ENCODE data around the gene TEN1.
A peak's percentile ranks its signal among the peaks of the same experiment; 100 is the strongest.

Gene TEN1

DNA sequence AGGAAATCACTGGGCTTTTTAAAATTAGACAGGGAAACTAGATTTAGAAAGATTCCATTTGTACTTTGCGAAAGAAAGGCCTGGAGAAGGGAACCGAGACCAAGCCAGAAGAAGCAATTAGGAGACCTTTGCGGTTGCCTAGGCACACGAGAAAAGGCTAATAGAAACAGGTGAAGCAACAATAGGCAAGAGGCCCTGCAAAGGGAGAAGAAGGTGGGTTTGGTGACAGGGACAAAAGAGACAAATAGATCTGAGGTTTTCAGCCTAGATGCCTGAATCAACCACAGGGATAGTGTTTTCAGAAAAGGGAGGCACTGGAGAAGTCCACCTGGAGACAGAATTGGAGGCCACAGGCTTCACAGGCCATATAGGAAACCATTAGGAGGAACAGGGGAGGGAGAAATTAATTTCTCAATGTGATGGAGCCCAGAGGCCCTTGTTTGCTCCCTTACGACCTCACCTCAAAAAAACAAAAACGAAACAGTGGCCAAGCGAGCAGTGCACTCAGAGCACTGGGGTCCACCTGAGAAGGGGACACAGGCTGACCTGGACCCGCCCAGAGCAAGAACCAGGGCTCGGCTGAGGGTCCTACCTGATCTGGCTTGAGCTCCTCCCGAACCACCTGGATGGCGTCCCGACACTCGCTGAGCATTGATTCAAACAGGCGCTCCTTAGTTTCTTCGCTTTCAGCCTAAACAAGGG is 70.9 kb downstream of the TEN1 start:
- peak overlapping the region; percentile 39 for H3K27ac ChIP-seq
- TF ChIP-seq ZFX (IDR thresholded peaks at IDR 0.05) = no peak
- TF ChIP-seq, protein P1, sequence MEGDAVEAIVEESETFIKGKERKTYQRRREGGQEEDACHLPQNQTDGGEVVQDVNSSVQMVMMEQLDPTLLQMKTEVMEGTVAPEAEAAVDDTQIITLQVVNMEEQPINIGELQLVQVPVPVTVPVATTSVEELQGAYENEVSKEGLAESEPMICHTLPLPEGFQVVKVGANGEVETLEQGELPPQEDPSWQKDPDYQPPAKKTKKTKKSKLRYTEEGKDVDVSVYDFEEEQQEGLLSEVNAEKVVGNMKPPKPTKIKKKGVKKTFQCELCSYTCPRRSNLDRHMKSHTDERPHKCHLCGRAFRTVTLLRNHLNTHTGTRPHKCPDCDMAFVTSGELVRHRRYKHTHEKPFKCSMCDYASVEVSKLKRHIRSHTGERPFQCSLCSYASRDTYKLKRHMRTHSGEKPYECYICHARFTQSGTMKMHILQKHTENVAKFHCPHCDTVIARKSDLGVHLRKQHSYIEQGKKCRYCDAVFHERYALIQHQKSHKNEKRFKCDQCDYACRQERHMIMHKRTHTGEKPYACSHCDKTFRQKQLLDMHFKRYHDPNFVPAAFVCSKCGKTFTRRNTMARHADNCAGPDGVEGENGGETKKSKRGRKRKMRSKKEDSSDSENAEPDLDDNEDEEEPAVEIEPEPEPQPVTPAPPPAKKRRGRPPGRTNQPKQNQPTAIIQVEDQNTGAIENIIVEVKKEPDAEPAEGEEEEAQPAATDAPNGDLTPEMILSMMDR (conservative IDR thresholded peaks at IDR 0.05) = no peak
